ENCODE measurements around the gene PPFIBP1.

PPFIBP1 gene

GRCh38 chr12:27707216-27707615 lies 183.2 kb downstream of the PPFIBP1 start:
- DNase-seq, result no peak
- Histone ChIP-seq H3K27me3 (replicated peaks) (no peaks in the 10 kb centered on the region), H3K4me3 (ENCODE audit: low read depth, low read length) (no peak overlapping the region), H3K27ac (no peak overlapping the region), H3K36me3 (replicated peaks) (no peaks in the 10 kb centered on the region)
- in situ Hi-C loops (cut with HindIII; ENCODE audit: low pct_ligation_motif_present, low sequenced_read_pairs), result no loop called here
- TF ChIP-seq, protein P1, sequence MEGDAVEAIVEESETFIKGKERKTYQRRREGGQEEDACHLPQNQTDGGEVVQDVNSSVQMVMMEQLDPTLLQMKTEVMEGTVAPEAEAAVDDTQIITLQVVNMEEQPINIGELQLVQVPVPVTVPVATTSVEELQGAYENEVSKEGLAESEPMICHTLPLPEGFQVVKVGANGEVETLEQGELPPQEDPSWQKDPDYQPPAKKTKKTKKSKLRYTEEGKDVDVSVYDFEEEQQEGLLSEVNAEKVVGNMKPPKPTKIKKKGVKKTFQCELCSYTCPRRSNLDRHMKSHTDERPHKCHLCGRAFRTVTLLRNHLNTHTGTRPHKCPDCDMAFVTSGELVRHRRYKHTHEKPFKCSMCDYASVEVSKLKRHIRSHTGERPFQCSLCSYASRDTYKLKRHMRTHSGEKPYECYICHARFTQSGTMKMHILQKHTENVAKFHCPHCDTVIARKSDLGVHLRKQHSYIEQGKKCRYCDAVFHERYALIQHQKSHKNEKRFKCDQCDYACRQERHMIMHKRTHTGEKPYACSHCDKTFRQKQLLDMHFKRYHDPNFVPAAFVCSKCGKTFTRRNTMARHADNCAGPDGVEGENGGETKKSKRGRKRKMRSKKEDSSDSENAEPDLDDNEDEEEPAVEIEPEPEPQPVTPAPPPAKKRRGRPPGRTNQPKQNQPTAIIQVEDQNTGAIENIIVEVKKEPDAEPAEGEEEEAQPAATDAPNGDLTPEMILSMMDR (IDR thresholded peaks at IDR 0.05; ENCODE audit: low read depth, low read length, missing control alignments), result no peak

DNA sequence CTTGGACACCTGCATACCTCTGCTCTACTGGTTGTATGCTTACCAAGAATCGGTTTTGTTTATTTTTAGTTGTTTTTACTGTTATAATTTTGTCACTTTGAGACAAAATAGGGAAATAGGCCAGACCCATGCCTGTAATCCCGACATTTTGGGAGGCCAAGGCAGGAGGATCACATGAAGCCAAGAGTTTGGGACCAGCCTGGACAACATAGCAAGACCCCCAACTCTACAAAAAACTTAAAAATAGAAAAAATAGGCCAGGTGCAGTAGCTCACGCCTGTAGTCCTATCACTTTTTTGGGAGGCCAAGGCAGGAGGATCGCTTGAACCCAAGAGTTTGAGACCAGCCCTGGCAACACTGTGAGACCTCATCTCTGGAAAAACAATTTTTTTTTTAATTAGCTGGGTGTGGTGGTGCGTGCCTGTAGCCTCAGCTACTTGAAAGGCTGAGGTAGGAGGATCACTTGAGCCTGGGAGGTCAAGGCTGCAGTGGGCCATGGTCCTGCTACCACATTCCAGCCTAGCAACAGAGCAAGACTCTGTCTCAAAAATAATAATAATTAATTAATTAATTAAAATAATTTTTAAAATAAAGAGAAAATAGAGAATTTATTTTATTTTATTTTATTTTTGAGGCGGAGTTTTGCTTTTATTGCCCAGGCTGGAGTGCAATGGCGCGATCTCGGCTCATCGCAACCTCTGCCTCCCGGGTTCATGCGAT lies 185.4 kb downstream of the PPFIBP1 start:
- Histone ChIP-seq H3K36me3 (replicated peaks) (no peaks in the 10 kb centered on the region), H3K27me3 (replicated peaks) (no peaks in the 10 kb centered on the region), H3K27ac (peak overlapping the region; percentile 83), H3K4me3 (ENCODE audit: low read depth, low read length) (peak overlapping the region; percentile 100)
- TF ChIP-seq, protein P1 (IDR thresholded peaks at IDR 0.05; ENCODE audit: low read depth, low read length, missing control alignments), result no peak
- in situ Hi-C loops (cut with HindIII; ENCODE audit: low pct_ligation_motif_present, low sequenced_read_pairs), result no loop called here
- DNase-seq, result no peak

GRCh38 chr12:27709932-27710591 lies 186.1 kb downstream of the PPFIBP1 start:
- peak overlapping the region; percentile 83 for H3K27ac ChIP-seq
- H3K4me3 ChIP-seq (ENCODE audit: low read depth, low read length), result peak overlapping the region; percentile 100
- peaks cover 1% of the 10 kb centered on the region for H3K36me3 ChIP-seq (replicated peaks)
- in situ Hi-C loops (cut with HindIII; ENCODE audit: low pct_ligation_motif_present, low sequenced_read_pairs), result no loop called here
- peak; percentile 45 for DNase-seq
- no peaks in the 10 kb centered on the region for H3K27me3 ChIP-seq (replicated peaks)
- TF ChIP-seq, protein P1 (IDR thresholded peaks at IDR 0.05; ENCODE audit: low read depth, low read length, missing control alignments), result no peak

DNA sequence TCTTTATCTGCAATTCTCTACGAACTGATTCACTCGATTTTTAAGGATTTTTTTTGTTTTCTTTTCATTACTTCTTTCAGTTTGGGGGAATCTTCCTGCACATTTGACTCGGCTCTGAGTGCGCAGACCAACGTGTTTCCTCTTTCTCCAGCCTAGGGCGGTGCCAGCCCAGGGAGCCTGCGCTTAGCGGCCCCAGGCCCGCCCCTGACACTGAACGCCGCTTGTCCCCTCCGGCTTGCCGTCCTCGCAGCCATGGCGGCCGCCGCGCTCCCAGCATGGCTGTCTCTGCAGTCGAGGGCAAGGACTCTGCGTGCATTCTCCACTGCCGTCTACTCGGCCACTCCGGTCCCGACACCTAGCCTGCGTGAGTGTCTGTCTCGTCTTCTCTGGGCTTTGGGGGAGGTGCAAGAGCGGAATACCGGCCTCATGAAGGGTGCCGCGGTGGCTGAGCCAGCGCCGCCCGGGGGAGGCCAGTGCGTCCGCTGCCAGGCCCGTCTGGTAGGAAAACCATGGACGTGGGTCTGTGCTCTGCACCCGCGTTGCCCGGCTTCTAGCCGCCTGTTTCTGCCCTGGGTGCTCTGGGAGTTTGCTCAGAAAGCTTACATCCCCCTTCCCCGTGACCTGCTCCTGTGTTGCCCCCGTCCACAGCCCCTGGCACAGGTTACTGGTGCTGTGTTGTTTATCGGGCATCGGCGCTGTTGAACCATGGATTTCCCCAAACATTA lies 186.7 kb downstream of the PPFIBP1 start, which contains the start of gene MRPS35:
Gene MRPS35, plus strand, starts transcription at position 241 of the 725 bp plus-strand sequence. Its CDS starts 12 bp downstream, at position 253.
- TF ChIP-seq, protein P1 (IDR thresholded peaks at IDR 0.05; ENCODE audit: low read depth, low read length, missing control alignments), result peak; percentile 17
- Histone ChIP-seq H3K4me3 (ENCODE audit: low read depth, low read length) (peak within 1 kb of the TSS; percentile 100), H3K27me3 (replicated peaks) (no peaks in the 10 kb centered on the region), H3K27ac (peak within 1 kb of the TSS; percentile 83), H3K36me3 (replicated peaks) (peaks cover 6% of the 10 kb centered on the region)
- peak; percentile 92 for DNase-seq
- in situ Hi-C loops (cut with HindIII; ENCODE audit: low pct_ligation_motif_present, low sequenced_read_pairs), result no loop called here

DNA sequence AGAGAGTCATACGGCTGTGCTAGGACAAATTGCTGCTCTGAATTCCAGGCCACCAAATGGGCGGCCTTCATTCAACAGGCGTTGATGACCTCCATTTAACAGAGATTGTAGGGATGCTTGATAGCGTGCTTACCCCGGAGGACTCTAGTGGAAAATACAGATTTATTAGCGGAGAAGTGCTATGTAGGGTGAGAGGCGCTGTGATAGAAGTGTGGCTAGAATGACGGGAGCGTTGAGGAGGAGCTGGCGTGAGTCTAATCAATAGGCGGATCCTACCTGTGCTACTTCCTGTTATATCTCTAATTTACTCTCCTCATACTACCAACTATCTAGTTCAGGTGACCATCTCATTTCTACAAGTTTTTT lies 187.3 kb downstream of the PPFIBP1 start:
- TF ChIP-seq, protein P1 (IDR thresholded peaks at IDR 0.05; ENCODE audit: low read depth, low read length, missing control alignments), result no peak
- in situ Hi-C loops (cut with HindIII; ENCODE audit: low pct_ligation_motif_present, low sequenced_read_pairs), result no loop called here
- H3K4me3 ChIP-seq (ENCODE audit: low read depth, low read length), result peak overlapping the region; percentile 100
- no peaks in the 10 kb centered on the region for H3K27me3 ChIP-seq (replicated peaks)
- DNase-seq, result peak; percentile 5
- peaks cover 8% of the 10 kb centered on the region for H3K36me3 ChIP-seq (replicated peaks)
- H3K27ac ChIP-seq, result peak overlapping the region; percentile 83

Measured in brain microvascular endothelial cell (primary cell).